ENCODE measurements around the gene HMCN1.
"Not testable (repeated sequence)": the region's sequence is repeated elsewhere in the genome, so short reads cannot be mapped to it uniquely, and the experiment has no call there.

HMCN1 gene

DNA sequence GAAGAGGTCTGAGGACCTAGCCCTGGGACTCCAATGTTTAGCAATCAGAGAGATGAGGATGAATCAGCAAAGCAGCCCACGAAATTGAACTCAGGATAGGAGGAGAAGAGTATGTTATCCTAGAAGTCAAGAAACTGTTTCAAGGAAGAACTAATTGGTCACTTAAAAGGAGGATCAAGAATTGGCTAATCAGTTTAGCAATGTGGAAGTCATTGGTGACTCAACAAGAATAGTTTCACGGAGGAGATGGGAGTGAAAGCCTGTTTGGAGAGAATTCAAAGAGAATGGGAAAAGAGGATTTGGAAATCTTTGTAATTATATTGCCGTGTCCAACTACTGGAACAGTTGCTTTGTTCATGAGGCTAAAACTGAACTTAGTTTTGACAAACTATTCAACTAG lies 7.4 kb downstream of the HMCN1 start:
- DNase-seq (ENCODE audit: low read depth): no peak

GRCh38 chr1:185742403-185742802 lies 8.2 kb downstream of the HMCN1 start:
- DNase-seq (ENCODE audit: low read depth): no peak

- DNase-seq (ENCODE audit: low read depth): no peak
Observed at GRCh38 chr1:185745165-185745564, 11.0 kb downstream of the HMCN1 start.

DNA sequence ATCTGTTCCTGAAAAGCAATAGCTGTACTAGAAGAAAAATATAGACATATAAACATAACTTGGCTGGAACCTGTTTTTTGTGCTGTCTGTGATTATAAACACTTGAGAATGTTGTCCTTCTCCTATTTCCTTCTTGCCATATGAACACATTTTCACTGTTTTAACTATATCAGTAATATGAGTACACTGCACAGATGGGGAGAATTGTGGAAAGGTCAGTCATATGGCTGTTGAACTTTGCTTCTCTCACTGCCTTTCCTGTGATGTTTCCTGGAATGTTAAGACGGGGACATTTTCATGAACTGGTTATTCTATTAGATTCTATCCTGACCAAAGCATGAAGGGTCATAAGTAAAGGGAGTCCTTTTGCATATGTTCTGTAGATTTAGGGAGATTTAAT lies 24.9 kb downstream of the HMCN1 start:
- DNase-seq (ENCODE audit: low read depth): no peak

DNA sequence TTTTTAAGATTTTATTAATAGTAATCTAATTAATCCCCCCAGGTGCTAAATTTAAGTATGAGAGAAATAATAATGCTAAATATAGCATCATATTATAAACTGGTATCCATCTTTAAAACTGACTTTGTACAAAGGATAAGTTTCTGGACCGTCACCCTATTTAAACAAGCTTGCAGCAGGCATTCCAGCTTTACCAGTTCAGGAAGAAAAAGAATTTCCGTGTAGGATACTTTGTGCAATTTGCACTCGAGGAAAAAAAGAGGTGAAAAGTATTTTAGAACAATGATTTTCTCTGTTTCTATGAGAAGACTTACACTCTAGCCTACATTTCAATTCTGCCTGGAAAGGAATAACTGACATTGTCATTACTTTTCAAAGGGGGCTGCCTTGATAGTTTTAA lies 27.6 kb downstream of the HMCN1 start:
- no peak for DNase-seq (ENCODE audit: low read depth)

DNA sequence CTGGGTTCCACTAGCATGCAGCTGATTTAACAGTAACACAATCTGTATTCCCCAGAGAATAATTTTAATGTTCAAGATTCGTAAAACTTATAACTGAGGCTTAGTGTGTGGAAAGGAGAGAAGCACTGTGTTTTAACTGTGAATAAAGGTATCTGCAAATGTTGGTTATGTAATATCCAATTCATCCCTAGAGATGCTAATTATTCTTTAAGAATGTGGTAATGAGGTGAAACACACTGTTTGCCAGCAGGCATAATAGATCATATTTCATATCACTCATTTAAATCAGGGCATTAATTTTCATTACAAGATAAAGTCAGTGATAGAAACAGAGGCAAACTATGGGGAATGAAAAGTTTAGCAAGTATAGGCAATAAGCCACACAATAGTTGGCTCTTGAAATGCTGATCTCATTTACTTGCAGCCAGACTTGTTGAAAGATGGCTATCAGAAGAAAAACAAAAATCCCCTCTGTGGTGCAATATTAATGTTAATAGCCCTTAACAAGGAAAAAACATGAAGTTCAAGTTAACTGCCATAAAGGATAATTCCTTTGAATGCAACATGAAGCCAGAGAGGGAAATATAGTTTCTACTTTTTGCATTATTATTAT lies 33.4 kb downstream of the HMCN1 start:
- no peak for DNase-seq (ENCODE audit: low read depth)

- DNase-seq (ENCODE audit: low read depth): no peak
Observed at GRCh38 chr1:185768371-185768770, 34.2 kb downstream of the HMCN1 start.

DNA sequence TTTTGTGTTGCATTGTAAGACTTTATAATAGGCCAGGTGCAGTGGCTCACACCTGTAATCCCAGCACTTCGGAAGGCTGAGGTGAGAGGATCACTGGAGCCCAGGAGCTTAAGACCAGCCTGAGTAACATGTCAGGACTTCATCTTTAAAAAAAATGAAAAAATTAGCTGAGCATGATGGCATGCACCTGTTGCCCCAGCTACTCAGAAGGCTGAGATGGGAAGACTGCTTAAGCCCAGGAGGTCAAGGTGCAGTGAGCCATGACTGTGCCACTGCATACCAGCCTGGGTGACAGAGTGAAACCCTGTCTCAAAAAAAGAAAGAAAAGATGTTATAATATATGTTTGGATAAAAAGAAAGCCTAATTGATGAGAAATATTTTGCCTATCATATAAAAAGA lies 34.9 kb downstream of the HMCN1 start:
- DNase-seq (ENCODE audit: low read depth): no peak

- DNase-seq (ENCODE audit: low read depth): no peak
Observed at GRCh38 chr1:185774394-185774793, 40.2 kb downstream of the HMCN1 start.

GRCh38 chr1:185775501-185775900 lies 41.3 kb downstream of the HMCN1 start:
- DNase-seq (ENCODE audit: low read depth): no peak

DNA sequence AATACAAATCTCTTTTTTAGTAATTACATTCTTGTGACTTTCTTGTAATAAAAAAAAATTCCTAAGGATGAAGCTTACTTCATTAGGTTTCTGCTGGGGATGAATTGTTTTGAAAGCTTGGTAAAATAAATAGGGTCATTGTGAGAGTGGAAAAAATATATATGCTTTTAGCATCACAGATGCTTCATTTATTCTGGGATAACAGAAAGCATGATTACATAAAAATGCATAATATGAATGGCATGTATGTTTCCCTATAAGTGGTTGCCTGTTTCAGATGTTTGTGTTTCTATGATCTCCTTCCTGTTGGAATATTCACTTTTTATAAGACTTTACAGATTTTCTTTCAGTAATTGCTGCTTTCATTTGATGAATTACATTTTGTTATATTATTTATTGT lies 42.3 kb downstream of the HMCN1 start:
- DNase-seq (ENCODE audit: low read depth): no peak

DNA sequence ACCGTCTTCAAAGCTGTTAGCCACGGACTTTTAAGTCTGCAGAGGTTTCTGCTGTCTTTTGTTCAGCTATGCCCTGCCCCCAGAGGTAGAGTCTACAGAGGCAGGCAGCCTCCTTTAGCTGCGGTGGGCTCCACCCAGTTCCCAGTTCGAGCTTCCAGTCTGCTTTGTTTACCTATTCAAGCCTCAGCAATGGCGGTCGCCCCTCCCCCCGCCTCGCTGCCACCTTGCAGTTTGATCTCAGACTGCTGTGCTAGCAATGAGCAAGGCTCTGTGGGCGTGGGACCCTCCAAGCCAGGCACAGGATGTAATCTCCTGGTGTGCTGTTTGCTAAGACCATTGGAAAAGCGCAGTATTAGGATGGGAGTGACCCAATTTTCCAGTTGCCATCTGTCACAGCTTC lies 49.7 kb downstream of the HMCN1 start:
- not testable (repeated sequence) for DNase-seq (ENCODE audit: low read depth)

DNA sequence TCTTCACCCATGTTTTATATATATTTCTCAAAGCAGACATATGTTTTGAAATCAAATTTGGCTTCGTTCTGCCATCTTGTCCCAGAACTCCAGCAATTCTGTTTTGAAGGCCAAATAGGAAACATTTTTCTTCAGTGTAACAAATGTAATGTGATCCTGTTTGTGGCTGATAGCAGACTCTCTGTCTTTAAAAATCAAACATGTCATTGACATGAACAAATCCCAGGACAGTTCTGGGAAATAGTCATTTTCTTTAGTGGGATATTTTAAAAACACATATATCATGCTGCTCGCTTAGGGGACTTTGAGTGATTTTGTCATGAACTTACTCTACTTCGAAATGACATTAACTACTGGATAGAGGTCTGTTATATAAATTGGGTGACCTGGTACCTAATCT lies 51.4 kb downstream of the HMCN1 start:
- no peak for DNase-seq (ENCODE audit: low read depth)

GRCh38 chr1:185786524-185786923 lies 52.3 kb downstream of the HMCN1 start:
- DNase-seq (ENCODE audit: low read depth): no peak

GRCh38 chr1:185787238-185787637 lies 53.0 kb downstream of the HMCN1 start:
- no peak for DNase-seq (ENCODE audit: low read depth)

DNA sequence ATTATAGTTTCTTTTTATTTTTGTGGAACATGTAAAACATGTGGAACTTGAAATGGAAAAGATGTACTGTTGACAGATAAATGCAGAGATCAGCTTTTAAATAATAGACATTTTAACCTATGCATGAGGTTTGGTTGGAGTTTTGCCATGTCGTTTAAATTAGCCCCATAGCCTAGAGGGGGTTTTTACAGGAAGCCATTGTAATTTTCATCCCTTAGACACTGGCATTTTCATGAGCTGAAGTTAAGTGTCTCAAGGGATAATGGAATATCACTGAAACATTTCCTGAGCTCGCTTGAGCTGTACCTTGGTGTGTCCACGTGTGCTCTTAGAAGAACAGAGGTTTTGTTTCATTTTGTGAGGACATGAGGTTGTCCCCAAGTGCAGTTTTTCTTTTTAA lies 54.2 kb downstream of the HMCN1 start:
- DNase-seq (ENCODE audit: low read depth): no peak

GRCh38 chr1:185789501-185790193 lies 55.5 kb downstream of the HMCN1 start:
- DNase-seq (ENCODE audit: low read depth): no peak

DNA sequence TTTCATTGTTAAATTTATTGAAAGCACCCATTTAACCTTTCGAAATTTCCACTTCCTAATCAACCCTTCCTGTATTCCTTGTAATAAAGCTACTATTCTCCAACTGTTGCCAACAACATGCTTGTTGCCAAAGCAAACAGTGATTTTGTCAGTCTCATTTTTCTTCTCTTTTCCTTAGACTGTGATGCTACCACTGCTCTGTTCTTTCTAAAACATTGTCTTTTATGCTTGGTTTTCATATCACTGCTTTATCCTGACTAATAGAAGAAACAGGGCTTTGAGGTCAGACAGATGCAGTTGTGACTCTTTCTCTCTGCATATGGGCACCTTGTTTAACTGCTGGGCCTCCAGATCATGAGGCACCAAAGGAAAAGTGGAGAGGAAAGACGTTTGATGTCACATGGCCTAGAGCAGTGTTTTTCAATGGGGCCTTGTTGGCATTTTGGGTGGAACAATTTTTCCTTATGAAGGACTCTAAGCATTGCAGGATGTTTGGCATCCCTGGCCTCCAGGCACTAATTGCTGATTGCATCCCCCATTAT lies 56.1 kb downstream of the HMCN1 start:
- DNase-seq (ENCODE audit: low read depth): no peak

- DNase-seq (ENCODE audit: low read depth): no peak
Observed at GRCh38 chr1:185792040-185792439, 57.8 kb downstream of the HMCN1 start.

DNA sequence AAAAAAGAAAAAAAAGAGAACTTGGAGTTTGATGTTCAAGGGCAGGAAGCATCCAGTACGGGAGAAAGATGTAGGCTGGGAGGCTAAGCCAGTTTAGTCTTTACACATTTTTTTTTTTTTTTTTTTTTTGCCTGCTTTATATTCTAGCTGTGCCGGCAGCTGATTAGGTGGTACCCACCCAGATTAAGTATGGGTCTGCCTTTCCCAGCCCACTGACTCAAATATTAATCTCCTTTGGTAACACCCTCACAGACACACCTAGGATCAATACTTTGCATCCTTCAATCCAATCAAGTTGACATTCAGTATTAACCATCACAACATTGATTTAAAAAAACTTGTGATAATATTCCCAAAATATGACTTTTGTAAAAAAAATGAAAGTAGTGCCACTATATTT lies 60.3 kb downstream of the HMCN1 start:
- DNase-seq (ENCODE audit: low read depth): not testable (repeated sequence)

- DNase-seq (ENCODE audit: low read depth): no peak
Observed at GRCh38 chr1:185795181-185795580, 61.0 kb downstream of the HMCN1 start.

DNA sequence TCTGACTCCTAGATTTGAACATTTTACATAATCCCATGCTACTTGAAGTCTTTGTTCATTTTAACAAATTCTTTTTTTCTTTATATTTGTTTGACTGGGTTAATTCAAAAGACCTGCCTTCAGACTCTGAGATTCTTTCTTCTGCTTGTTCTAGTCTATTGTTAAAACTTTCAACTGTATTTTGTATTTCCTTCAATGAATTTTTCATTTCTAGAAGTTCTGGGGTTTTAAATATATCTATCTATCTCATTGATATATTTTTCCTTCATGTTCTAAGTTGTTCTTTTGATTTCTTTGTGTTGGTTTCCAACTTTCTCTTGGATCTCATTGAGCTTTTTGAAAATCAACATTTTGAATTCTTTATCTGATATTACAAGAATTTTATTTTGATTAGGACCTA lies 64.3 kb downstream of the HMCN1 start:
- DNase-seq (ENCODE audit: low read depth): no peak

- DNase-seq (ENCODE audit: low read depth): no peak
Observed at GRCh38 chr1:185803241-185803640, 69.0 kb downstream of the HMCN1 start.

GRCh38 chr1:185804206-185804605 lies 70.0 kb downstream of the HMCN1 start:
- DNase-seq (ENCODE audit: low read depth): no peak
